ENCODE data around the gene FOXQ1.

DNA sequence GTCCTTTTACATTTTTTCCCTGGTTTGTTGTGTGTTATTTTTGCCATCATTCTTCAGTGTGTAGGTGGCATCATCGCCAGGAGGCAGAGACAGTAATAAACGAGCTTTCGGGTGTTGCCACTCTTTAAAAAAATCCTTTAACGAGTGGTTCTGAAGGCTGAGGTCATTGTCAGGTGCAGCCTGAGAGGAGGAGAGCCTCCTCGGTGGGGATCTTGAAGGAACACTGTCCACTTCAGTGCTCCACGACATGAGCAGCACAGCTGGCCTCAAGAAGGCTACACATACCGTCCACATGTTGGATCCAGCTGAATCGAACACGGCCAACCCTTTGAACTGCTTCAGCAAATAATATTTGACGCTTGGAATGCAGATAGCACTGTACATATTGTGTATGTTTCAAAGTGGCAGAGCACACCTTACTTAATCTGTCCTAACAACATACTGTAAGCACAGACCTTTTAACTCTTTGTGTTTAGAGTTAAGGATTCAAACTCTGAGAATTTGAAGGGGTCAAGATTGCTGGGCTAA is 48.0 kb upstream of the FOXQ1 start:
- TF ChIP-seq, protein P1, sequence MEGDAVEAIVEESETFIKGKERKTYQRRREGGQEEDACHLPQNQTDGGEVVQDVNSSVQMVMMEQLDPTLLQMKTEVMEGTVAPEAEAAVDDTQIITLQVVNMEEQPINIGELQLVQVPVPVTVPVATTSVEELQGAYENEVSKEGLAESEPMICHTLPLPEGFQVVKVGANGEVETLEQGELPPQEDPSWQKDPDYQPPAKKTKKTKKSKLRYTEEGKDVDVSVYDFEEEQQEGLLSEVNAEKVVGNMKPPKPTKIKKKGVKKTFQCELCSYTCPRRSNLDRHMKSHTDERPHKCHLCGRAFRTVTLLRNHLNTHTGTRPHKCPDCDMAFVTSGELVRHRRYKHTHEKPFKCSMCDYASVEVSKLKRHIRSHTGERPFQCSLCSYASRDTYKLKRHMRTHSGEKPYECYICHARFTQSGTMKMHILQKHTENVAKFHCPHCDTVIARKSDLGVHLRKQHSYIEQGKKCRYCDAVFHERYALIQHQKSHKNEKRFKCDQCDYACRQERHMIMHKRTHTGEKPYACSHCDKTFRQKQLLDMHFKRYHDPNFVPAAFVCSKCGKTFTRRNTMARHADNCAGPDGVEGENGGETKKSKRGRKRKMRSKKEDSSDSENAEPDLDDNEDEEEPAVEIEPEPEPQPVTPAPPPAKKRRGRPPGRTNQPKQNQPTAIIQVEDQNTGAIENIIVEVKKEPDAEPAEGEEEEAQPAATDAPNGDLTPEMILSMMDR (IDR thresholded peaks at IDR 0.05 in 2 of 3, conservative IDR thresholded peaks at IDR 0.05 in 1 of 3; ENCODE audit: control insufficient read depth in 2 of 3, extremely low read depth in 1 of 3, insufficient read depth in 1 of 3, low read depth in 3 of 3, low read length in 3 of 3): no peak
- no peak for TF ChIP-seq SIN3A (IDR thresholded peaks at IDR 0.05; ENCODE audit: low read depth, low read length)
- no peak for TF ChIP-seq EZH2 (IDR thresholded peaks at IDR 0.05; ENCODE audit: borderline replicate concordance, control insufficient read depth, low read depth, low read length)
- TF ChIP-seq CREM (IDR thresholded peaks at IDR 0.05; ENCODE audit: low read depth): no peak
- no peak for TF ChIP-seq POLR2AphosphoS5 (IDR thresholded peaks at IDR 0.05; ENCODE audit: low read length)
- TF ChIP-seq, protein P2, sequence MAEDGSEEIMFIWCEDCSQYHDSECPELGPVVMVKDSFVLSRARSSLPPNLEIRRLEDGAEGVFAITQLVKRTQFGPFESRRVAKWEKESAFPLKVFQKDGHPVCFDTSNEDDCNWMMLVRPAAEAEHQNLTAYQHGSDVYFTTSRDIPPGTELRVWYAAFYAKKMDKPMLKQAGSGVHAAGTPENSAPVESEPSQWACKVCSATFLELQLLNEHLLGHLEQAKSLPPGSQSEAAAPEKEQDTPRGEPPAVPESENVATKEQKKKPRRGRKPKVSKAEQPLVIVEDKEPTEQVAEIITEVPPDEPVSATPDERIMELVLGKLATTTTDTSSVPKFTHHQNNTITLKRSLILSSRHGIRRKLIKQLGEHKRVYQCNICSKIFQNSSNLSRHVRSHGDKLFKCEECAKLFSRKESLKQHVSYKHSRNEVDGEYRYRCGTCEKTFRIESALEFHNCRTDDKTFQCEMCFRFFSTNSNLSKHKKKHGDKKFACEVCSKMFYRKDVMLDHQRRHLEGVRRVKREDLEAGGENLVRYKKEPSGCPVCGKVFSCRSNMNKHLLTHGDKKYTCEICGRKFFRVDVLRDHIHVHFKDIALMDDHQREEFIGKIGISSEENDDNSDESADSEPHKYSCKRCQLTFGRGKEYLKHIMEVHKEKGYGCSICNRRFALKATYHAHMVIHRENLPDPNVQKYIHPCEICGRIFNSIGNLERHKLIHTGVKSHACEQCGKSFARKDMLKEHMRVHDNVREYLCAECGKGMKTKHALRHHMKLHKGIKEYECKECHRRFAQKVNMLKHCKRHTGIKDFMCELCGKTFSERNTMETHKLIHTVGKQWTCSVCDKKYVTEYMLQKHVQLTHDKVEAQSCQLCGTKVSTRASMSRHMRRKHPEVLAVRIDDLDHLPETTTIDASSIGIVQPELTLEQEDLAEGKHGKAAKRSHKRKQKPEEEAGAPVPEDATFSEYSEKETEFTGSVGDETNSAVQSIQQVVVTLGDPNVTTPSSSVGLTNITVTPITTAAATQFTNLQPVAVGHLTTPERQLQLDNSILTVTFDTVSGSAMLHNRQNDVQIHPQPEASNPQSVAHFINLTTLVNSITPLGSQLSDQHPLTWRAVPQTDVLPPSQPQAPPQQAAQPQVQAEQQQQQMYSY (CRISPR knock-in tag; IDR thresholded peaks at IDR 0.05): no peak
- no peak for TF ChIP-seq ZNF274 (IDR thresholded peaks at IDR 0.05; ENCODE audit: insufficient read depth, insufficient read length)
- no peak for TF ChIP-seq FOXK2 (IDR thresholded peaks at IDR 0.05)
- no peak for TF ChIP-seq TBL1XR1 (IDR thresholded peaks at IDR 0.05; ENCODE audit: low read depth, low read length)
